Left lung (tissue), 14 donors: ENCODE measurements around the gene CHADL. TPM values are rescaled to one million over a fixed set of nuclear protein-coding genes. Genes with fewer than 3 reads are reported as not detected.
A peak's percentile ranks its signal among the peaks of the same experiment; 100 is the strongest.

ENCODE experiments used
- ATAC-seq: fragments of 200-7000 bp; cut with Tn5 transposase; one replicate; pipeline ENCODE4 v1.9.1; 2020; ENCODE audit warnings: moderate library complexity
- DNase-seq, 4 donors: peaks; one replicate each; pipeline ENCODE4 v3.0.0-alpha.2; 2013 to 2020
- H3K27ac ChIP-seq, 2 donors: fragments of 200-600 bp; sonication (generic) in 1 of 2; one replicate each; pipeline versions ENCODE4 v1.5.0 to v1.8.0; 2020 to 2021
- H3K27me3 ChIP-seq, 2 donors: fragments of 200-600 bp; sonication (generic) in 1 of 2; one replicate each; pipeline versions ENCODE4 v1.5.0 to v1.8.0; 2020 to 2021
- H3K36me3 ChIP-seq, 2 donors: fragments of 200-600 bp; sonication (generic) in 1 of 2; one replicate each; pipeline versions ENCODE4 v1.5.0 to v1.8.0; 2020 to 2021
- H3K4me1 ChIP-seq, 2 donors: fragments of 200-600 bp; one replicate each; pipeline ENCODE4 v1.8.0; 2021
- H3K4me3 ChIP-seq, 2 donors: fragments of 200-600 bp; sonication (generic) in 1 of 2; one replicate each; pipeline versions ENCODE4 v1.5.0 to v1.8.0; 2020 to 2021; ENCODE audit warnings: mild to moderate bottlenecking in 1 of 2
- H3K9me3 ChIP-seq, 2 donors: fragments of 200-600 bp; sonication (generic) in 1 of 2; one replicate each; pipeline versions ENCODE4 v1.5.0 to v1.8.0; 2020 to 2021
- intact Hi-C, 2 donors: fragments of 100-400 bp; cut with DNase I; formaldehyde crosslinking; loops; one replicate each; pipeline versions ENCODE4 v1.11.2 to v1.14.2; 2022
- long read RNA-seq, 12 donors: library from polyadenylated mRNA in 2 of 12; unstranded in 2 of 12; transcript quantifications; one replicate each; pipeline ENCODE4 v2.0.0 and lab custom pipeline, GENCODE V29; 2019 to 2026
- polyA plus RNA-seq, 6 donors: library from polyadenylated mRNA; unstranded; fragments of 120-200 nt; gene quantifications; one replicate each; pipeline ENCODE4 v1.2.1, GENCODE V29; 2013; ENCODE audit not compliant: insufficient read length in 6 of 6
- total RNA-seq, 2 donors: library from RNA; stranded (reverse); fragmentation: NEBNext Ultra II Directional; extraction: Animal tissue kit (Norgen Biotek cat#: 25700); gene quantifications; one replicate each; pipeline ENCODE4 v1.2.1, GENCODE V29; 2021
- TF ChIP-seq, protein P1 (sequence below), 2 donors: fragments of 200-600 bp; sonication (generic) in 1 of 2; IDR thresholded peaks; one replicate each; pipeline versions ENCODE4 v1.5.0 to v1.8.0; 2021; ENCODE audit warnings: antibody characterized with exemption in 2 of 2
- donor health status: DM: no; HTN: yes; CAD: no.
- donor health status: DM: no; HTN: no; CAD: no.

The CHADL gene, protein sequence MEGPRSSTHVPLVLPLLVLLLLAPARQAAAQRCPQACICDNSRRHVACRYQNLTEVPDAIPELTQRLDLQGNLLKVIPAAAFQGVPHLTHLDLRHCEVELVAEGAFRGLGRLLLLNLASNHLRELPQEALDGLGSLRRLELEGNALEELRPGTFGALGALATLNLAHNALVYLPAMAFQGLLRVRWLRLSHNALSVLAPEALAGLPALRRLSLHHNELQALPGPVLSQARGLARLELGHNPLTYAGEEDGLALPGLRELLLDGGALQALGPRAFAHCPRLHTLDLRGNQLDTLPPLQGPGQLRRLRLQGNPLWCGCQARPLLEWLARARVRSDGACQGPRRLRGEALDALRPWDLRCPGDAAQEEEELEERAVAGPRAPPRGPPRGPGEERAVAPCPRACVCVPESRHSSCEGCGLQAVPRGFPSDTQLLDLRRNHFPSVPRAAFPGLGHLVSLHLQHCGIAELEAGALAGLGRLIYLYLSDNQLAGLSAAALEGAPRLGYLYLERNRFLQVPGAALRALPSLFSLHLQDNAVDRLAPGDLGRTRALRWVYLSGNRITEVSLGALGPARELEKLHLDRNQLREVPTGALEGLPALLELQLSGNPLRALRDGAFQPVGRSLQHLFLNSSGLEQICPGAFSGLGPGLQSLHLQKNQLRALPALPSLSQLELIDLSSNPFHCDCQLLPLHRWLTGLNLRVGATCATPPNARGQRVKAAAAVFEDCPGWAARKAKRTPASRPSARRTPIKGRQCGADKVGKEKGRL
- total RNA-seq (1 to 10 TPM; 2.5 to 6.2 TPM), polyA plus RNA-seq (1 to 10 TPM; 2.1 to 4.0 (median 2.6) TPM)
- long read RNA-seq, donor 1 = 0 reads
- long read RNA-seq, donor 2 = 0 reads
- long read RNA-seq, donor 3 = 0 reads
- long read RNA-seq, donor 4, partial matches to known transcripts = 17 of 19 reads
- long read RNA-seq, donor 4, other reads (novel, unspliced or antisense) = 2 of 19 reads
- long read RNA-seq, donor 5 = 0 reads
- long read RNA-seq, donor 6 = 0 reads
- long read RNA-seq, donor 7 = 0 reads
- long read RNA-seq, donor 8, partial matches to known transcripts = 5 of 5 reads
- long read RNA-seq, donor 8, other reads (novel, unspliced or antisense) = 0 of 5 reads
- long read RNA-seq, donor 9, partial matches to known transcripts = 0 of 1 reads
- long read RNA-seq, donor 9, other reads (novel, unspliced or antisense) = 0 of 1 reads
- long read RNA-seq, donor 10, partial matches to known transcripts = 9 of 9 reads
- long read RNA-seq, donor 10, other reads (novel, unspliced or antisense) = 0 of 9 reads
- long read RNA-seq, donor 11, transcript CHADL-201 (6 exons, 2,533 nt) = major isoform, 8 of 32 reads
- long read RNA-seq, donor 11, partial matches to known transcripts = 24 of 32 reads
- long read RNA-seq, donor 11, other reads (novel, unspliced or antisense) = 0 of 32 reads
- long read RNA-seq, donor 12 = 0 reads

- Histone ChIP-seq H3K27me3 (no peaks in the 10 kb centered on the region), H3K27ac (no peak within 1 kb of the TSS), H3K4me3 (no peak within 1 kb of the TSS), H3K4me1 (peaks cover 6 to 17% of the 10 kb centered on the region in 2 donors), H3K9me3 (no peaks in the 10 kb centered on the region), H3K36me3 (peaks cover 0 to 7% of the 10 kb centered on the region in 2 donors)
- DNase-seq = peak in 1 of 4 donors; percentile 28
- TF ChIP-seq, protein P1, sequence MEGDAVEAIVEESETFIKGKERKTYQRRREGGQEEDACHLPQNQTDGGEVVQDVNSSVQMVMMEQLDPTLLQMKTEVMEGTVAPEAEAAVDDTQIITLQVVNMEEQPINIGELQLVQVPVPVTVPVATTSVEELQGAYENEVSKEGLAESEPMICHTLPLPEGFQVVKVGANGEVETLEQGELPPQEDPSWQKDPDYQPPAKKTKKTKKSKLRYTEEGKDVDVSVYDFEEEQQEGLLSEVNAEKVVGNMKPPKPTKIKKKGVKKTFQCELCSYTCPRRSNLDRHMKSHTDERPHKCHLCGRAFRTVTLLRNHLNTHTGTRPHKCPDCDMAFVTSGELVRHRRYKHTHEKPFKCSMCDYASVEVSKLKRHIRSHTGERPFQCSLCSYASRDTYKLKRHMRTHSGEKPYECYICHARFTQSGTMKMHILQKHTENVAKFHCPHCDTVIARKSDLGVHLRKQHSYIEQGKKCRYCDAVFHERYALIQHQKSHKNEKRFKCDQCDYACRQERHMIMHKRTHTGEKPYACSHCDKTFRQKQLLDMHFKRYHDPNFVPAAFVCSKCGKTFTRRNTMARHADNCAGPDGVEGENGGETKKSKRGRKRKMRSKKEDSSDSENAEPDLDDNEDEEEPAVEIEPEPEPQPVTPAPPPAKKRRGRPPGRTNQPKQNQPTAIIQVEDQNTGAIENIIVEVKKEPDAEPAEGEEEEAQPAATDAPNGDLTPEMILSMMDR (IDR thresholded peaks at IDR 0.05) = no peak
- intact Hi-C loops = no loop called here
- no peak for ATAC-seq
These were observed at the start of gene CHADL for GRCh38 chr22:41240377-41241132. Gene CHADL, minus strand, starts transcription at chr22:41240931. Its CDS starts 50 bp downstream, at chr22:41240881.

DNA sequence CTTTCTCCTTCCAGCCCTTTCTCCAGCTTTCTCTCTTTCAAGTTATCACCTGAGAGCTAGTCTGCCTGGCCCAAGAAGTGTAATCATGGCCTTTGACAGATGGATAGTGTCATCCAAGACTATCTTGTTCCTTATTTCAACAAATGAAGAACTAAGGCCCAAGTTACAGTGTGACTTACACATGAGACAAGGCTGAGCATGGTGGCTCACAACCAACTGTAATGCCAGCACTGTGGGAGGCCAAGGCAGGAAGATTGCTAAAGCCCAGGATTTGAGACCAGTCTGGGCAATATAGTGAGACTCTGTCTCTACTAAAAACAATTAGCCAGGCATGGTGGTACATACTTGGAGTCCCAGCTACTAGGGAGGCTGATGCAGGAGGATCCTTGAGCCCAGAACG is 48.9 kb upstream of the CHADL start:
- H3K27me3 ChIP-seq = no peaks in the 10 kb centered on the region
- no peak overlapping the region for H3K4me3 ChIP-seq
- H3K36me3 ChIP-seq = peaks cover 0 to 3% of the 10 kb centered on the region in 2 donors
- H3K4me1 ChIP-seq = peaks cover 10 to 35% of the 10 kb centered on the region in 2 donors
- TF ChIP-seq, protein P1 (IDR thresholded peaks at IDR 0.05) = no peak
- intact Hi-C loops = no loop called here
- ATAC-seq (no peak), DNase-seq (no peak)
- H3K27ac ChIP-seq = peak overlapping the region in 1 of 2 donors; percentile 92
- no peaks in the 10 kb centered on the region for H3K9me3 ChIP-seq

- intact Hi-C loops = no loop called here
- Histone ChIP-seq H3K9me3 (no peaks in the 10 kb centered on the region), H3K27me3 (no peaks in the 10 kb centered on the region), H3K4me1 (peaks cover 10 to 41% of the 10 kb centered on the region in 2 donors), H3K4me3 (no peak overlapping the region), H3K27ac (peak overlapping the region; percentile 71 to 92), H3K36me3 (peaks cover 0 to 16% of the 10 kb centered on the region in 2 donors)
- TF ChIP-seq, protein P1 (IDR thresholded peaks at IDR 0.05) = no peak
- peak in 1 of 4 donors; percentile 13 for DNase-seq
- ATAC-seq = peak; percentile 5
These were observed 47.7 kb upstream of the CHADL start for GRCh38 chr22:41288245-41288946.

- peak in 2 of 4 donors; percentile 7 to 40 for DNase-seq
- ATAC-seq = peak; percentile 6
- Histone ChIP-seq H3K36me3 (peaks cover 0 to 32% of the 10 kb centered on the region in 2 donors), H3K27ac (peak overlapping the region; percentile 91 to 92), H3K4me3 (peak overlapping the region; percentile 27 to 100), H3K27me3 (no peaks in the 10 kb centered on the region), H3K9me3 (no peaks in the 10 kb centered on the region), H3K4me1 (peaks cover 10 to 41% of the 10 kb centered on the region in 2 donors)
- intact Hi-C loops = no loop called here
- TF ChIP-seq, protein P1 (IDR thresholded peaks at IDR 0.05) = no peak
These were observed 45.9 kb upstream of the CHADL start for GRCh38 chr22:41286639-41287091.
